Heart left ventricle (tissue), 13 donors: ENCODE measurements around the gene TMC4.

ENCODE experiments used
- CTCF ChIP-seq, 12 donors: fragments of 200-600 bp; sonication (generic) in 4 of 12; IDR thresholded peaks; one replicate each; pipeline versions ENCODE4 v1.5.0 to v1.8.0; 2018 to 2022; ENCODE audit warnings: antibody characterized with exemption in 12 of 12, mild to moderate bottlenecking in 5 of 12
- POLR2A ChIP-seq, 2 donors: fragments of 450-650 bp; IDR thresholded peaks; one replicate each; pipeline ENCODE4 v1.6.1; 2017; ENCODE audit warnings: antibody characterized with exemption in 2 of 2, mild to moderate bottlenecking in 2 of 2, moderate library complexity in 2 of 2
- donor health status: ischemic (EF 13 %, LVEDD 7.1; RV severe dilation, severe dysfunction).
- donor health status: DM: no; HTN: yes; CAD: no.
- donor health status: DM: no; HTN: no; CAD: no.
- donor health status: ischemic (EF 25% LVEDD 6.9; RV normal size, moderate dysfunction).
- donor health status: ischemic (EF 25% LVEDD 5.7; RV mildly dilated, moderate dysfunction).
- donor health status: ischemic (EF 35%, LVEDD 5.7; RV mildly dilated, moderate dysfunction).
- donor health status: nonischemic (EF 11% LVEDD 7.7; RV severe dilation, severe dysfunction).
- donor health status: DM: yes; HTN: yes; CAD: no.
- donor health status: PGD.
- donor health status: ischemic (EF 29% LVEDD 5.4; RV normal size, mild dysfunction).
- donor health status: nonischemic (EF 23%, LVEDD 6.1; RV moderate dilation, normal function).

- no peak for TF ChIP-seq CTCF (IDR thresholded peaks at IDR 0.05)
- TF ChIP-seq POLR2A (IDR thresholded peaks at IDR 0.05) = no peak
These were observed 7.7 kb upstream of the TMC4 start for GRCh38 chr19:54180691-54181091.
